KOPT-K1 (cell line): Measurements from ENCODE around the gene TSHR.
"Not testable (repeated sequence)": the region's sequence is repeated elsewhere in the genome, so short reads cannot be mapped to it uniquely, and the experiment has no call there.

Experiments used
- H3K27ac ChIP-seq: fragments of 200-600 bp; sonication (generic); 2 replicates; pipeline ENCODE4 v1.5.1; 2016; ENCODE audit warnings: antibody characterized with exemption, mild to moderate bottlenecking, low read depth, low read length; ENCODE audit not compliant: poor library complexity, severe bottlenecking
- H3K36me3 ChIP-seq: fragments of 200-600 bp; sonication (generic); 2 replicates; pipeline ENCODE4 v1.5.1; 2017; ENCODE audit warnings: antibody characterized with exemption, mild to moderate bottlenecking, low read length, moderate library complexity; ENCODE audit not compliant: insufficient read depth
- H3K9me3 ChIP-seq: fragments of 200-600 bp; sonication (generic); 2 replicates; pipeline ENCODE4 v1.5.1; 2017; ENCODE audit warnings: antibody characterized with exemption, low read length, mild to moderate bottlenecking; ENCODE audit not compliant: insufficient read depth, poor library complexity, severe bottlenecking

The TSHR gene

DNA sequence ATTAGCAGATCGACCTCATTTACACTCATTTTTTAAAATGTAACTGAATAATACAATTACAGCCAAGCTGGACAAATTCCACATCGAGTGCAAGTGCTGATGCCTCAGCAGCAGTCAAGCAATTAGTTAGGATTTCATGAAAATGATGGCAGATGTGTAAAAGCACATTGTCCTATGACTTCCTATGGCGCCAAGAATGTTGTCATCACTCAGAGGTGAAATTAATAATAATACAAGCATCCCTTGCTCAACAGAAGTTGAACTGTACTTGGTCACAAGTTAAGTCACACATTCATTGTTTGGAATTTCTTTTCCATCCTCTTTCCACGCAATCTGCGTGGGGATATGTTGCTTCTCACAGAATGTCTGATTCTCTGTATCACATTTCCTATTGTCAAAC lies 148.0 kb downstream of the TSHR start:
- Histone ChIP-seq H3K9me3 (no peaks in the 10 kb centered on the region), H3K27ac (no peak overlapping the region), H3K36me3 (peaks cover 44% of the 10 kb centered on the region)

DNA sequence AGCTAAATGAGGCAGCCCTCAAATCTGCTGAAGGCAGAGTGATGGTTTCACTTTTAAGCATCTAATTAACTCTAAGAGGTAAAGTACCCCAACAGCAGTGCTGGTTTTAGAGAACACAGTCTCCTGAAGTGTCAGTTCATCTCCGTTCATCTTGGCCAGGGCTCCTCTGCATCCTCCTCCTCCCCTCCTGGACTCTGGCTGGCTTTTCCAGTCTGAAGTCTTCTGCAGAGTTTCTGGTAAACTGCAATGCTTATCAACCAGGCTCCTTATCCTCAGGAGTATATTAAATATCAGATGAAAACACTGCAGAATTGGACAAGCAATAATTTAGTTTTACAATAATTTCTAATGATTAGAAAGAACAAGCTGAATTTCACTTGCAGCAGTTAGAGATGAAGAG lies 150.0 kb downstream of the TSHR start:
- H3K27ac ChIP-seq: no peak overlapping the region
- peaks cover 26% of the 10 kb centered on the region for H3K36me3 ChIP-seq
- H3K9me3 ChIP-seq: no peaks in the 10 kb centered on the region

DNA sequence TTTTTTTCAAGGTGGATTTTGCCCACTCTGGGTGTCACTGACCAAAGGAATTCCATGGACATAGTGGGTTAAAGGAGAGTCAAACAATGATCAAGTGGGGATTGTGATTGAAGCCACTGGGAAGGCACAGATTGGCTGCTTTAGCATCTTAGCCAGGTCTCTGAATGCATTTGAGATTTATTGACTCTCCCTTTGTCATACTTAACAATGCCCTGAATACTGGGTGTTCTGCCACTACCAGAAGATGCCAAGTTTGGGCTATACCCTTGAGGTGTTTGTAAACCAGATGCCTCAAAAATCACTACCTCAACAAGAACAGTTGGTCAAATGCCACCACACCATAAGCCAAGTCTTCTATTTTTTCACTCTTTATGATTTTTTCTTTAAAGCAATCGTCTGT lies 150.5 kb downstream of the TSHR start:
- Histone ChIP-seq H3K9me3 (no peaks in the 10 kb centered on the region), H3K36me3 (peaks cover 20% of the 10 kb centered on the region), H3K27ac (no peak overlapping the region)

DNA sequence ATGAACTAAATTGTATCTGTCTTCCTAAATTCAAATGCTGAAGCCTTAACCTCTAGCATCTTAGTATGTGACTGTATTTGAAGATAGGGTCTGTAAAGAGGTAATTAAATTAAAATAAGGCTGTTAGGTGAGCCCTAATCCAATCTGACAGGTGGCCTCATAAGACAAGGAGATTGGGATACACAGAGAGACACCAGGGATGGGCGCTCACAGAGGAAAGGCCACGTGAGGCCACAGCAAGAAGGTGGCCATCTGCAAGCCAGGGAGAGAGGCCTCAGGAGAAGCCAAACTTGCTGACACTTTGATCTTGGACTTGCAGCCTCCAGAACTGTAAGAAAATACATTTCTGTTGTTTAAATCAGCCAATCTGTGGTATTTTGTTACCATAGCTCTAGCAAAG lies 154.8 kb downstream of the TSHR start:
- peaks cover 3% of the 10 kb centered on the region for H3K9me3 ChIP-seq
- peaks cover 7% of the 10 kb centered on the region; the same call in 1 of the 2 replicates for H3K36me3 ChIP-seq
- no peak overlapping the region for H3K27ac ChIP-seq

- peaks cover 3% of the 10 kb centered on the region for H3K9me3 ChIP-seq
- H3K36me3 ChIP-seq: no peaks in the 10 kb centered on the region; the same call in 1 of the 2 replicates
- H3K27ac ChIP-seq: no peak overlapping the region
Observed at GRCh38 chr14:81113176-81113575, 157.8 kb downstream of the TSHR start.

GRCh38 chr14:81113945-81114820 lies 158.8 kb downstream of the TSHR start:
- not testable (repeated sequence) for H3K36me3 ChIP-seq, H3K27ac ChIP-seq, H3K9me3 ChIP-seq

DNA sequence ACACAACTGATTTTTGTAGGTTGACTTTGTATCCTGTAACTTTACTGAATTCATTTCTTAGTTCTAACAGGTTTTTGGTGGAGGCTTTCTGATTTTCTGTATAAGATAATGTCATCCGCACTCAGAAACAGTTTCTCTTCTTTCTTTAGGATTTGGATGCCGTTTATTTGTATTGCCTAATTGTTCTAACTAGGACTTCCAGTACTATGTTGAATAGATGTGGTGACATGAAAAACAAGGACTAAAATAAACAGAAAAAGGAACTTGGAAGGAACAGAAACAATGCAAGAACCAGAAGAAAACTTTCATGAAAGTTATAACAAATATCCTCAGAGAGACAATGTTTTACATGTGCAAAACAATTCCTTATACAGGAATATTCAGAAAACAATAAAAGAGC lies 165.1 kb downstream of the TSHR start:
- Histone ChIP-seq H3K27ac (no peak overlapping the region), H3K36me3 (peaks cover 8% of the 10 kb centered on the region; the same call in 1 of the 2 replicates), H3K9me3 (peaks cover 9% of the 10 kb centered on the region)

GRCh38 chr14:81122326-81122725 lies 166.9 kb downstream of the TSHR start:
- no peak overlapping the region for H3K27ac ChIP-seq
- peaks cover 18% of the 10 kb centered on the region for H3K9me3 ChIP-seq
- peaks cover 14% of the 10 kb centered on the region; the same call in 1 of the 2 replicates for H3K36me3 ChIP-seq

GRCh38 chr14:81123811-81124210 lies 168.4 kb downstream of the TSHR start:
- Histone ChIP-seq H3K36me3 (peaks cover 14% of the 10 kb centered on the region; the same call in 1 of the 2 replicates), H3K27ac (no peak overlapping the region), H3K9me3 (peaks cover 25% of the 10 kb centered on the region)

DNA sequence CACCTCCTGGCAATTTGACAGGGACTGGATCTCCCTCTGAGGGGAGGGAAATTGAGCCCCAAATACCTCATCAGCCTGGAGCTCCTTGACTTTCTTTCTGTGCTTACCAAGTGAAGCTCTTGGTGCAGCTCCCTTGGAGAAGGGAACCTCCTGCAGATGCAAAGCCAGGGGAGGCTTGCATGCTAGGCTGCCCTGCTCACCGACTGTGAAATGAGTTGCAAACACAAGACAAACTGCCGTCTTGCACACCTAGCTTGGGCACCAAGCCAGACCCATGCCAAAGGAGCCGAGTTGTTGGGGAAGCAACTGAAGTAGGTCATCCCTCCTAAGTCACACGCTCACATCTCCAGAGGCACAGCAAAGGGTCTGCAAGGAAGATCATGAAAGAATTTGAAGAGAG lies 170.1 kb downstream of the TSHR start:
- Histone ChIP-seq H3K27ac (no peak overlapping the region), H3K9me3 (peaks cover 25% of the 10 kb centered on the region), H3K36me3 (peaks cover 14% of the 10 kb centered on the region; the same call in 1 of the 2 replicates)

DNA sequence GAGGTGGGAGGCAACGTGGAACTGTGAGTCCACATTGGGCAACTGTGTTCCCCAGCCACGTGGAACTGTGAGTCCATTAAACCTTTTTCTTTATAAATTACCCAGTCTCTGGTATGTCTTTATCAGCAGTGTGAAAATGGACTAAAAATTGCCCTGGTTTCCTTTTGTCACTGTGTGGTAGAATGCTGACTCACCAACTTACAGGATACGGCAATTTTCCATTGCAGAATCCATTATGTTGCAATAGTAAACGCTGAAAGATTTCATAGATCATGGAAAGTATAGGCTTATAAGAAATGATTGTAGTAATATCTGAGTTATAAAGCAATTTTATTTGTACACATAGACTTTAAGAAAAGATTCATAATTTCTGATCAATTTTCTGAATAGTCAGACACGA lies 172.4 kb downstream of the TSHR start:
- Histone ChIP-seq H3K36me3 (peaks cover 14% of the 10 kb centered on the region; the same call in 1 of the 2 replicates), H3K9me3 (peaks cover 25% of the 10 kb centered on the region), H3K27ac (no peak overlapping the region)

DNA sequence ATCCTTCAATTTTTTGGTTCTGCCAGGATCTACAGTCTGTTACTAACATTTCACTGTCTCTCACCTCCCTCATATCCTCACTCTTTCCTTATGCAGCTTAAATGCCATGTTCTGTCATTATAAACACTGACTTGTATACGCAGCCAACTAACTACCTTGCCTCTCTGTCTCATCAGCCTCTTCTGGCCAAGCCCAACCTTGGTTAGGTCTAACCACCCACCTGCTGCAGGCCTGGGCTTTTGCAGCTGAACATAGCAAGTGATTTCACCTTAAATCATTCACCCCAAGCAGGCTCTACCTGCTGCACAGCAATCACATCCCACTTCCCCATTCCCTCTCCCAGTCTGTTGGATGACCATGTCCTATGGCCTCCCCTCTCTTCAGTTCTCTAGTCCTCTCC lies 173.8 kb downstream of the TSHR start:
- Histone ChIP-seq H3K9me3 (peaks cover 35% of the 10 kb centered on the region), H3K36me3 (peaks cover 14% of the 10 kb centered on the region; the same call in 1 of the 2 replicates), H3K27ac (no peak overlapping the region)

- H3K9me3 ChIP-seq: peaks cover 30% of the 10 kb centered on the region
- H3K36me3 ChIP-seq: no peaks in the 10 kb centered on the region
- no peak overlapping the region for H3K27ac ChIP-seq
Observed at GRCh38 chr14:81132468-81132867, 177.0 kb downstream of the TSHR start.

- no peaks in the 10 kb centered on the region for H3K36me3 ChIP-seq
Observed at GRCh38 chr14:81133400-81133799, 178.0 kb downstream of the TSHR start.

GRCh38 chr14:81137316-81137715 lies 181.9 kb downstream of the TSHR start:
- H3K27ac ChIP-seq: no peak overlapping the region
- H3K9me3 ChIP-seq: peaks cover 24% of the 10 kb centered on the region
- no peaks in the 10 kb centered on the region for H3K36me3 ChIP-seq

More at GRCh38 chr14:81133400-81133799, 178.0 kb downstream of the TSHR start:
- Histone ChIP-seq H3K9me3 (peaks cover 24% of the 10 kb centered on the region), H3K27ac (no peak overlapping the region)

DNA sequence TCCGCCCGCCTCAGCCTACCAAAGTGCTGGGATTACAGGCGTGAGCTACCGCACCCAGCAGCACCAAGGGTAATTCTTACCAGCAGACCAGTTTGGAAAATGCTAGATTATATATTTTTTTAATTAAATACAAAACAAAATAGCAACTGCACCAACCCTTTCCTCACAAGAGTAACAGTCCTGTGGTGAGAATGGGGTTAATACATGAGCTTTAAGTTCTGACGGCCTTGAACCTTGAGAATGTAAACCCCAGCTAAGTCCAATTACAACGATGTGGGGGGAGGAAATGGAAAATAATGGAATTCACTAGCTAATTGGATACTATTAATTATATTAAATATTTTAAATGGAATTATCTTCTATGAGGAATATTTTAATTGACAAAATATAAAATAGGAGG lies 183.0 kb downstream of the TSHR start:
- H3K36me3 ChIP-seq: peaks cover 11% of the 10 kb centered on the region
- peaks cover 20% of the 10 kb centered on the region for H3K9me3 ChIP-seq
- no peak overlapping the region for H3K27ac ChIP-seq
